ENCODE results near the gene YPEL1.
A peak's percentile ranks its signal among the peaks of the same experiment; 100 is the strongest.

The YPEL1 gene

DNA sequence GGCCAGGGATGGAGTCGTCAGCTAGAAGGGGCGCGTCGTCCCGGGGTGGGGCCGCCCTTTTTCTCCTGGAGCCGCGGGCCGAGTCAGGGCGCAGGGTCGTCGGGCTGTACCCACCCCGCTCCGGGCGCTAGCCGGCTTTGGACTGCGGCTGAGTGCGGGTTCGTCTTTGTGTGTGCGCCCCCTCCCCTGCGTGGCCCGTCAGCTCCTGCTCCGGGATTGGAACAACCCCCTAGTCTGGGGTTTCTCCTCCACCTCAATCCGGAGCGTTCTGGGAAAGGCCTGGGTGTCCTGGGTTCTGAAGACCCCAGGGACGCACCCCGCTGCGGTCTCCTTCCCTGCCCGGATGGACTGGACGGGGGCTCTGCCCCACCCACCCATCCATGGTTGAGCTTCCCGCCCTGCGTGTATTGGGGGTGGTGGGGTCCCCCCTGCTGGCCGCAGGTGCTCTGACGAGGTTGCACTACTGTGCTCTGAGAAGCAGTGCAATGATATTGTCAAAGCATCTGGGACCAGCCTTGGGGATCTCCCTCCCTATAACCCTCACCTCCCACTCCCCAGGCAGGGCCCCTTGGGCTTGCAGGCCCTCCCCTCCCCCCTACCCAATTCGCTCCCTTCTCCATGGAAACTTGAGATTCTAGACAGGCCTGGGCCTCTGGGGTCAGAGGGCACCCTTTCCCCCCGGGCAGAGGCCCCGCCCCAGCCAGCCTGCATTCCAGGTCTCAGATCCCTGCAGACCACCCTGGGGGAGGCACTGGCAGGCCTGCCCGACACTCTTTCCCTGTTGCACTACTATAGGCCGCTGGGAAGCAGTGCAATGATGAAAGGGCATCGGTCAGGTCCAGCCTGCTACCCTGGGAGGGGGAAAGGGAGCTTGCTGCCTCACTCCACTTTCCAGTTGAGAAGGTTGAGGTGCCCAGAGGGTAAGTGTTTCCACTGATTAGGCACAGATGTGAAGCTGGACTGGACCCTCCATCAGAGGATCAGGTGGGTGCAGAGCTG lies 82.7 kb downstream of the YPEL1 start:
- DNase-seq (ENCODE audit: low spot score) = no peak

DNA sequence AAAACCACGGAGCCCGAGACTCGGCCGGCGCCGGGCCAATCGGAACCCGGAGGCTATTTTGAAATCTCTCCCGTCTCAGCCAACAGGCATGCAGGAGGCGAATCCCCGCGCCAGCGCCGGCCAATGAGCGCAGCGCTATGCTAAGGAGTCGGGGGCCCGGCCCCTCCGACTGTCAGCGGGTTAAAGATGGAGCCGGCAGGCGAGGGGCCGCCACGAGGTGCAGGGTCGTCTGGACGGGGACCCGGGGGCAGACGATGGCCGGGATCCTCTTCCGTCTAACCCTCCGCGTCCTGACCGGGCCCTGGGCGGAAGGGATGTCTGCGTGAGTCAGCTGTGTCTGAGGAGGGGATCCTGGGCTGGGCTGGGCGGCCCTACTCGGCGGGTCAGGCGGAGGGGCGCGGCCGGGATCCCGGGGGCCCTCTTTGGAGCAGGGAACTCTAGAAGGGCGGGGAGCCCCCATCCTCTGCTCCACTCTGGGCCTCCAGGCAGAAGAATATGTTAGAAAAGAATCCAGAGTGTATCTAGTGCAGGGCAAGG lies 83.5 kb downstream of the YPEL1 start:
- DNase-seq (ENCODE audit: low spot score) = peak; percentile 96

DNA sequence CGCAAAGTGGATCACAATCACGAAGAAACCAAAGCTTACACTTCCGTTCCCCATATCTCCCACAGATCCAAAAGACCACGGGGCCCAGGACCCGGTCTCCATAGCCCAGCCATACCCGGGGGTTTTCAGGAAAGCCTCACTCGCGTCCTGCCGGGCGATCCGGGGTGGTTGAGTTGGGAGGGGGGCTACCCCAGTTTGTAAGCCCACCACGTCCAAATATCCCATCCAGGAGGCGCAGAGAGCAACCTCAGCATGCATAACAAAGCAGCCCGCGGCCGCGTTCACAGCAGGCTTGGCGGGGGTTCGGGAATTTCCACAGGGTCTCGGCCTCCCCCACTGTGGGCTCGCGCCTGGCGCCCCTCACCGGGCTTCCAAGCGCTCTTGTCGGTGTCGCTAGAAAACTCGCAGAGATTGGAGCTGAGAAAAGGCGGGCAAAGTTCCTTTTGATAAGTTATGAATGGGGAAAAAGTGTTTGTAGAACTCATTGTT lies 84.0 kb downstream of the YPEL1 start:
- no peak for DNase-seq (ENCODE audit: low spot score)

DNA sequence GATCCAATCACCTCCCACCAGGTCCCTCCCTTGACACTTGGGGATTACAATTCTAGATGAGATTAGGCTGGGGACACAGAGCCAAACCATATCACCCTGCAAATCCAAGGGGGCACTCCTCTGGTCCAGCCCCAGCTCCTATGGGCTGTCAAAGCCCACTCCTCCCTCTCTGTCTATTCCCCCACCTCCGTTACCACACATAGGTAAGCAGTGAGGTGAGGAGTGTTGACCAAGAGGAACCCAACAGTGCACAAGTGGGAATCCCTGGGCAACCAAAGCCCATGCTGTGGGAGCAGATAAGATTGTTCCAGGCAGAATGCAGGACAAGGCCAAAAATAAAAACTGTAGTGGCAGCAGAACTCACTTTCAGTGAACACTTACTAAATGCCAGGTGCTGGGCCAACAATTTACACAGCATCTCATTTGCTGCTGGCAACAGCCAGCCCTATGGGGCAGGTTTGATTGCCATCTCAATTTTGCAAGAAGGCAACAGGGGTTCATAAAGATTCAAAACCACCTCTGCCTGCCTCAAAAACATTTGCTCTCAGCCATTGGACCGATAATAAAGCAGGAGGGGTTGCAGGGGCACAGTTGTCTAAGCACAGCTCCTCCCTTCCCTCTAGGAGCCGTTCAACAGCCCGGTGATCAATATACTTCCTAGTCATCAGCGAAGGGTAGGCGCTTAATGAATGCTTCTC lies 84.6 kb downstream of the YPEL1 start:
- no peak for DNase-seq (ENCODE audit: low spot score)

DNA sequence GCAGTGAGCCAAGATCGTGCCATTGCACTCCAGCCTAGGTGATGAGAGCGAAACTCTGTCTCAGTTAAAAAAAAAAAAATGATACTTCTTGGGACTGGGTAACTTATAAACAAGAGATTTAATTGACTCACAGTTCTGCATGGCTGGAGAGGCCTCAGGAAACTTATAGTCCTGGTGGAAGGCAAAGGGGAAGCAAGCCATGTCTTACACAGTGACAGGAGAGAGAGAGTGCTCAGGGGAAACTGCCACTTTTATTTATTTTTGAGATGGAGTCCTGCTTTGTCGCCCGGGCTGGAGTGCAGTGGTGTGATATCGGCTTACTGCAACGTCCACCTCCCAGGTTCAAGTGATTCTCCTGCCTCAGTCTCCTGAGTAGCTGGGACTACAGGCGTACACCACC lies 85.3 kb downstream of the YPEL1 start:
- no peak for DNase-seq (ENCODE audit: low spot score)

All from activated CD4-positive, alpha-beta T cell treated with anti-CD3 and anti-CD28 coated beads, Interleukin-2, Interleukin-4, amounts not matched to agents 100 ng/mL and 50 ng/mL, durations not matched to agents 16 hours and 8 hours (primary cell).